MM.1S (cell line): ENCODE measurements around the gene COPZ2.
"Not testable (repeated sequence)": the region's sequence is repeated elsewhere in the genome, so short reads cannot be mapped to it uniquely, and the experiment has no call there.

Experiments
- DNase-seq: peaks from one replicate; pipeline ENCODE4 v3.0.0-alpha.2; 2015
- H2AFZ ChIP-seq: fragments of 300-600 bp; sonication (generic); 2 replicates; pipeline ENCODE4 v1.6.0; 2016; ENCODE audit warnings: antibody characterized with exemption, low read length
- H3F3A ChIP-seq: fragments of 300-600 bp; sonication (generic); 2 replicates; pipeline ENCODE4 v1.6.1; 2016; ENCODE audit warnings: mild to moderate bottlenecking, antibody characterized with exemption, low read length, moderate library complexity, mixed read lengths; ENCODE audit not compliant: insufficient read depth
- H3K27ac ChIP-seq: fragments of 300-600 bp; sonication (generic); 2 replicates; pipeline ENCODE4 v1.5.1; 2016; ENCODE audit warnings: mild to moderate bottlenecking, low read length
- H3K27me3 ChIP-seq: fragments of 300-600 bp; sonication (generic); replicated peaks from 2 replicates; pipeline ENCODE4 v1.6.0; 2016; ENCODE audit warnings: low read length; ENCODE audit not compliant: insufficient read depth
- H3K36me3 ChIP-seq: fragments of 300-600 bp; sonication (generic); replicated peaks from 2 replicates; pipeline ENCODE4 v1.6.1; 2016; ENCODE audit warnings: mild to moderate bottlenecking, low read length, mixed read lengths; ENCODE audit not compliant: insufficient read depth
- H3K4me1 ChIP-seq: fragments of 300-600 bp; sonication (generic); 2 replicates; pipeline ENCODE4 v1.6.1; 2016; ENCODE audit warnings: low read length, mixed read lengths
- H3K4me2 ChIP-seq: fragments of 300-600 bp; sonication (generic); 2 replicates; pipeline ENCODE4 v1.6.0; 2016; ENCODE audit warnings: low read depth, low read length
- H3K4me3 ChIP-seq: fragments of 300-600 bp; sonication (generic); 2 replicates; pipeline ENCODE4 v1.5.1; 2016; ENCODE audit warnings: low read length, mixed read lengths
- H3K79me2 ChIP-seq: fragments of 300-600 bp; sonication (generic); 2 replicates; pipeline ENCODE4 v1.6.1; 2016; ENCODE audit warnings: mixed run types, low read length, mixed read lengths
- H3K9ac ChIP-seq: fragments of 300-600 bp; sonication (generic); 2 replicates; pipeline ENCODE4 v1.6.1; 2016; ENCODE audit warnings: low read length, mixed read lengths
- H3K9me2 ChIP-seq: fragments of 300-600 bp; sonication (generic); replicated peaks from 2 replicates; pipeline ENCODE4 v1.6.1; 2016; ENCODE audit warnings: mild to moderate bottlenecking, low read length, mixed read lengths; ENCODE audit not compliant: insufficient read depth
- H3K9me3 ChIP-seq: fragments of 300-600 bp; sonication (generic); replicated peaks from 2 replicates; pipeline ENCODE4 v1.6.1; 2016; ENCODE audit warnings: mild to moderate bottlenecking, low read length, mixed read lengths; ENCODE audit not compliant: insufficient read depth
- H4K20me1 ChIP-seq: fragments of 300-600 bp; sonication (generic); 2 replicates; pipeline ENCODE4 v1.6.1; 2016; ENCODE audit warnings: mild to moderate bottlenecking, low read length, moderate library complexity, mixed read lengths; ENCODE audit not compliant: insufficient read depth
- EZH2 ChIP-seq: fragments of 300-600 bp; sonication (generic); optimal IDR thresholded peaks from 2 replicates; pipeline ENCODE3; 2017; ENCODE audit warnings: low read depth, mild to moderate bottlenecking, antibody characterized with exemption, low read length, mixed read lengths
- EZH2phosphoT487 ChIP-seq: fragments of 300-600 bp; sonication (generic); IDR thresholded peaks from 2 replicates; pipeline ENCODE4 v1.6.1; 2018; ENCODE audit warnings: antibody characterized with exemption, low read length
- TF ChIP-seq, protein P1 (sequence below): fragments of 300-600 bp; sonication (generic); IDR thresholded peaks from 2 replicates; pipeline ENCODE4 v1.5.1; 2016; ENCODE audit warnings: antibody characterized with exemption, low read length, mixed read lengths

The COPZ2 gene

DNA sequence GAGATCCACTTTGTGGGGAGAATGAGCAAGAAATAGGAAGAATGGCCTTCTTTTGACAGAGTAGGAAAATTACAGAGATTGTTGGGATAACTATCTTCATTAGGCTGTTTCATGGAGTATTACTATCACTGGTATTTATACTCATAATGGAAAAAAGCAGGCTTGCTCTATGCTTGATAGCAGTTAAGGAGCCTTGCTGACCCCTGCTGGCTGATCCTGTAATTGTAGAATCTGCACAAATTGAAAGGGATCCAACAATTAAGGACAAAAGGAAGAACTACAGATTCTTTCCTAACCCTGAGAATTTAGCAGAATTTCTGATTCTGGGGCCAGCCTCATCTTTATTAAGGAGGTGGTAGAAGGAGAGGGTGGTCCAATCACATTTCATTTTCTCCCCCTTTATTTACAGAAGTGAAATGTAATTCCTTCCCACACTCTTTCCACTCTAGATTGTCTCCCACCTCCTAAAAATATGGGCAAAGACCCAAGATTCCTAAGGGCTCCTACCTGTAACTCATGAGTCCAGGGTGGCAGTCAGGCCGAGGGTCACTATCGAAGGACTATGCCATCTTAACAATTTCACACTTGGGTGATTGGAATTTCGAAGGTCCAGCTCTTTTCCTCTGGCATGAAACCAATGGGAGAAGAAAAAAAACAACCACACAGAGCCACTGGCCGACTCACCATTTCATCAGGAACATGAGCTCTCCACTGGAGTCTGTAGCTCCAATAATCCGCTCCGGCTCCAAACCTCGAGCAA, 36.9 kb upstream of the COPZ2 start:
- H3K4me2 ChIP-seq: no peak overlapping the region
- TF ChIP-seq, protein P1, sequence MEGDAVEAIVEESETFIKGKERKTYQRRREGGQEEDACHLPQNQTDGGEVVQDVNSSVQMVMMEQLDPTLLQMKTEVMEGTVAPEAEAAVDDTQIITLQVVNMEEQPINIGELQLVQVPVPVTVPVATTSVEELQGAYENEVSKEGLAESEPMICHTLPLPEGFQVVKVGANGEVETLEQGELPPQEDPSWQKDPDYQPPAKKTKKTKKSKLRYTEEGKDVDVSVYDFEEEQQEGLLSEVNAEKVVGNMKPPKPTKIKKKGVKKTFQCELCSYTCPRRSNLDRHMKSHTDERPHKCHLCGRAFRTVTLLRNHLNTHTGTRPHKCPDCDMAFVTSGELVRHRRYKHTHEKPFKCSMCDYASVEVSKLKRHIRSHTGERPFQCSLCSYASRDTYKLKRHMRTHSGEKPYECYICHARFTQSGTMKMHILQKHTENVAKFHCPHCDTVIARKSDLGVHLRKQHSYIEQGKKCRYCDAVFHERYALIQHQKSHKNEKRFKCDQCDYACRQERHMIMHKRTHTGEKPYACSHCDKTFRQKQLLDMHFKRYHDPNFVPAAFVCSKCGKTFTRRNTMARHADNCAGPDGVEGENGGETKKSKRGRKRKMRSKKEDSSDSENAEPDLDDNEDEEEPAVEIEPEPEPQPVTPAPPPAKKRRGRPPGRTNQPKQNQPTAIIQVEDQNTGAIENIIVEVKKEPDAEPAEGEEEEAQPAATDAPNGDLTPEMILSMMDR: peak; percentile 82
- no peak for TF ChIP-seq EZH2
- H3K9me3 ChIP-seq: no peaks in the 10 kb centered on the region
- DNase-seq: peak; percentile 71
- no peaks in the 10 kb centered on the region for H3K4me1 ChIP-seq
- no peak overlapping the region for H3K27ac ChIP-seq
- H3K9ac ChIP-seq: no peak overlapping the region
- no peak overlapping the region for H2AFZ ChIP-seq
- peaks cover 14% of the 10 kb centered on the region for H3K79me2 ChIP-seq
- 0 out of 2 replicates have a peak, but pooled peaks cover 8% of the 10 kb centered on the region for H3F3A ChIP-seq
- H3K4me3 ChIP-seq: no peak overlapping the region
- H3K27me3 ChIP-seq: no peaks in the 10 kb centered on the region
- 0 out of 2 replicates have a peak, but pooled peaks cover 3% of the 10 kb centered on the region for H3K36me3 ChIP-seq
- H4K20me1 ChIP-seq: no peaks in the 10 kb centered on the region
- H3K9me2 ChIP-seq: no peaks in the 10 kb centered on the region

DNA sequence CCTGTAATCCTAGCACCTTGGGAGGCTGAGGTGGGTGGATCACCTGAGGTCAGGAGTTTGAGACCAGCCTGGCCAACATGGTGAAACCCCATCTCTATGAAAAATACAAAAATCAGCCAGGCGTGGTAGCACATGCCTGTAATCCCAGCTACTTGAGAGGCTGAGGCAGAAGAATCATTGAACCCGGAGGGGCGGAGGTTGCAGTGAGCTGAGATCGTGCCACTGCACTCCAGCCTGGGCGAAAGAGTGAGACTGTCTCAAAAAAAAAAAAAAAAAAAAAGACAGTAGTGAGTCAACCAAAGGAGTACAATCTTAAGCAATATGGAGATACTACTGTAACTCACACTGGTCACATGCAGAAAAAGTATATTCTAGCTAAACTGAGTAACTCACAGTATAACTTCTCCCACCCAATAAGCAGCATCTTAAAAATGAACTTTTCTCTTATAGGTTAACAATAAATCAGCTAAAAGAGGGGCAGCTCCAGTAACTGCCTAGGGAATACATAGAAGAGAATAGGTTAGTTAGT, 36.0 kb upstream of the COPZ2 start:
- H3K79me2 ChIP-seq, H3K27me3 ChIP-seq, H4K20me1 ChIP-seq, H3K4me1 ChIP-seq, H3K4me3 ChIP-seq, H3K36me3 ChIP-seq, H3K27ac ChIP-seq, H3F3A ChIP-seq, H2AFZ ChIP-seq, H3K4me2 ChIP-seq, H3K9ac ChIP-seq, H3K9me3 ChIP-seq, H3K9me2 ChIP-seq, DNase-seq: not testable (repeated sequence)

DNA sequence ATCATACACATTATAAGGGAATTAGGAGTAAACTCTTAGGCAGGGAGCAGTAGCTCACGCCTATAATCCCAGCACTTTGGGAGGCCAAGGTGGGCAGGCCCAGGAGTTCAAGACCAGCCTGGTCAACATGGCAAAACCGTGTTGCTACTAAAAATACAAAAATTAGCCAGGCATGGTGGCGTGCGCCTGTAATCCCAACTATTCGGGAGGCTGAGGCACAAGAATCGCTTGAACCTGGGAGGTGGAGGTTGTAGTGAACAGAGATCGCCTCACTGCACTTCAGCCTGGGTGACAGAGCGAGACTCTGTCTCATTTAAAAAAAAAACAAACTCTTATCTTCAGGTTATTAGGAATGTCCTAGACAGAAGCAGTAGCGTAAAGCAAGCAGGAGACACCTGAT, 35.2 kb upstream of the COPZ2 start:
- not testable (repeated sequence) for H3K27ac ChIP-seq, H3K9ac ChIP-seq, H4K20me1 ChIP-seq, H3K4me3 ChIP-seq, H3K4me2 ChIP-seq, DNase-seq, H3K36me3 ChIP-seq, H3K4me1 ChIP-seq, H2AFZ ChIP-seq, H3K9me3 ChIP-seq, H3K9me2 ChIP-seq, H3F3A ChIP-seq, H3K79me2 ChIP-seq, H3K27me3 ChIP-seq

DNA sequence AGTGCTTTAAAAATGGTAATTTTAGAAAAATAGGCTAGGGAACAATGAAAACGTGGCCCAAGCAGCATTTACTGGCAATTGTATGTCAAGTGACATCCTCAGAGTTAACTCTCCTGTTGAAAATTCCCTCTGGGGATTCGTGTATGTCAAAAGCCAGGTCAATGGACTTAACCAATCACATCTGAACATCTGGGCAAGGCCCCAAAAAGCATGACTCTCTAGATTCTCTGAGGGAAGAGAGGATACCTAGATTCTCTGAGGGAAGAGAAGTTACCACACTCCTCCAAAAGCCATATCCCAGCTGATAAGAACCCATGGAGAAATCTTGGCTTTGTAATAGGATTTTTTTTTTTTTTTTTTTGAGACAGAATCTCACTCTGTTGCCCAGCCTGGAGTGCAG, 34.1 kb upstream of the COPZ2 start:
- H3K4me2 ChIP-seq: no peak overlapping the region
- H2AFZ ChIP-seq: no peak overlapping the region
- H4K20me1 ChIP-seq: no peaks in the 10 kb centered on the region
- DNase-seq: no peak
- no peaks in the 10 kb centered on the region for H3K27me3 ChIP-seq
- H3K9me3 ChIP-seq: no peaks in the 10 kb centered on the region
- H3K9ac ChIP-seq: no peak overlapping the region
- no peak overlapping the region for H3K27ac ChIP-seq
- H3K79me2 ChIP-seq: peaks cover 3% of the 10 kb centered on the region; the same call in 1 of the 2 replicates
- H3K9me2 ChIP-seq: no peaks in the 10 kb centered on the region
- 0 out of 2 replicates have a peak, but pooled peaks cover 8% of the 10 kb centered on the region for H3F3A ChIP-seq
- H3K4me3 ChIP-seq: no peak overlapping the region
- 0 out of 2 replicates have a peak, but pooled peaks cover 3% of the 10 kb centered on the region for H3K36me3 ChIP-seq
- TF ChIP-seq, protein P1: no peak
- TF ChIP-seq EZH2 (no peak), EZH2phosphoT487 (no peak)
- no peaks in the 10 kb centered on the region for H3K4me1 ChIP-seq
